Measurements from ENCODE around the gene ABCA6.
"Not testable (repeated sequence)": the region's sequence is repeated elsewhere in the genome, so short reads cannot be mapped to it uniquely, and the experiment has no call there.

ABCA6 gene

DNA sequence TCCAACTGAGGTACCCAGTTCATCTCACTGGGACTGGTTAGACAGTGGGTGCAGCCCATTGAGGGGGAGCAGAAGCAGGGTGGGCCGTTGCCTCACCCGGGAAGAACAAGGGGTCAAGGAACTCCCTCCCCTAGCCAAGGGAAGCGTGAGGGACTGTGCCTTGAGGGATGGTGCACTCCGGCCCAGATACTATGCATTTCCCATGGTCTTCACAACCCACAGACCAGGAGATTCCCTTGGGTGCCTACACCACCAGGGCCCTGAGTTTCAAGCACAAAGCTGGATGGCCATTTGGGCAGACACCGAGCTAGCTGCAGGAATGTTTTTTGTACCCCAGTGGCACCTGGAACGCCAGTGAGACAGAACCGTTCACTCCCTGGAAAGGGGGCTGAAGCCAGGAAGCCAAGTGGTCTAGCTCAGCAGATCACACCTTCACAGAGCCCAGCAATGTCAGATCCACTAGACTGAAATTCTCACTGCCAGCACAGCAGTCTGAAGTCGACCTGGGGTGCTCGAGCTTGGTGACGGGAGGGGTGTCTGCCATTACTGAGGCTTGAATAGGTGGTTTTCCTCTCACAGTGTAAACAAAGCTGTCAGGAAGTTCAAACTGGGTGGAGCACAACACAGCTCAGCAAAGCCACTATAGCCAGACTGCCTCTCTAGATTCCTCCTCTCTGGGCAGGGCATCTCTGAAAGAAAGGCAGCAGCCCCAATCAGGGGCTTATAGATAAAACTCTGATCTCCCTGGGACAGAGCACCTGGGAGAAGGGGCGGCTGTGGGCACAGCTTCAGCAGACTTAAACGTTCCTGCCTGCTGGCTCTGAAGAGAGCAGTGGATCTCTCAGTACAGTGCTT lies 71.1 kb downstream of the ABCA6 start:
- not testable (repeated sequence) for DNase-seq

DNA sequence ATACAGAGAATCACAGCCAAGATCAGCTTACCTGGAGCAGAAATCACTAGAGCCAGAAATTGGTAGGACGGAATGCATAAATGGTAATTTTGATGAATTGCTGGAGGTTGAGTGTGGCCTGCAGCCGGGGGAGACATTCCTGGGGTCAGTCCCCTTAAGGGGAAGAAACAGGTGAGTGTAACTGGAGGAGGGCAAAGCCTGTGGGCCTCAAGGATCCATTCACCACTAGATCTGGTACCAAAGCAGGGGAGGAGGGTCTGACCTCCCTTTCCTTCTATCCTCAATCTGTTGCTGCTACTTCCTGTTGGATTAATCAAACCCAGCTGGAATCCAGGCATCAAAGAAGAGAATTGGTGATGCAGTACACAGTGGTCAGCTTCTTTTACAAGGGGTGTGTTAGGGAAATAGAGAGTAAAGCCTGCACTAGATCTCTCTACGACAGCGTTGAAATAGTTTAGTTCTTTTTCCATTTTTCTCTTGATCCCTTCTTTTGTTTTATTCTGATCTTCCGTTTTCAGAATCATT lies 72.4 kb downstream of the ABCA6 start:
- no peak for DNase-seq

GRCh38 chr17:69067274-69068047 lies 74.2 kb downstream of the ABCA6 start:
- DNase-seq = no peak

GRCh38 chr17:69066482-69066881 lies 75.2 kb downstream of the ABCA6 start:
- no peak for DNase-seq

DNA sequence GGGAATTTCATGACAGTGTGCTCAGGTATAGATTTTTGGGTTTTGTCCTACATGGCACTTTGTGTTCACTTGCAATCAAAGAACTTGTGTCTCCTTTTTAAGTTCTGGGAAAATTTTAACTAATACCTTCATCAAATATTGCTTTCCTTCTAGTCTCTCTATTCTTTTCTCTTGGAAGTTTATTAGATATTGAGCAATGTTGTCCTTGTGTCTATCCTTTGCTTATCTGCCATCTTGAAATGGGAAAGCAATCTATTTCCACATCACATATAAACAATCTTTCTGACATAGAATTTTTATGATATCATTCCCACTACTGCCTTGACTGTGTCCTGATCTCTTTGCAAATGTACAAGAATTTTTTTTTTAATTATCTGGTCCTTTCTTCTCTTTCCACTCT lies 76.6 kb downstream of the ABCA6 start:
- DNase-seq = no peak

DNA sequence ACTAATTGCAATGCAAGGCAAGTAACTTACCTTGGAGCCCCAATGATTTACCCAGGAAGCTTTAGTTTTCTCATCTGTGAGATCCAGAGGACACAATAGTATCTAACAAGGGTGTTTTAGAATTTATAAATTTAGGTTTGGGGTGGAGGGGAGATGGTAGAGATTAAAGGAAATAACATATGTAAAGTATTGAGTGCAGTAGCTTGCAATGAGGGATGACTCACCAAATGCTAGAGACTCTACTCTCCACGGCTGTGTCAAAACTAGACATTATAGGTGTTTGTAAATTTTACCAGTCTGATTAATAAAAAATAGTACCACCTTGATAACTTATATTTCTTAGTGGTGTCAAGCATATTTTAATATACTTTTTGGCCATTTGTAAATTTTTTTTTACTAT lies 77.2 kb downstream of the ABCA6 start:
- DNase-seq = no peak

DNA sequence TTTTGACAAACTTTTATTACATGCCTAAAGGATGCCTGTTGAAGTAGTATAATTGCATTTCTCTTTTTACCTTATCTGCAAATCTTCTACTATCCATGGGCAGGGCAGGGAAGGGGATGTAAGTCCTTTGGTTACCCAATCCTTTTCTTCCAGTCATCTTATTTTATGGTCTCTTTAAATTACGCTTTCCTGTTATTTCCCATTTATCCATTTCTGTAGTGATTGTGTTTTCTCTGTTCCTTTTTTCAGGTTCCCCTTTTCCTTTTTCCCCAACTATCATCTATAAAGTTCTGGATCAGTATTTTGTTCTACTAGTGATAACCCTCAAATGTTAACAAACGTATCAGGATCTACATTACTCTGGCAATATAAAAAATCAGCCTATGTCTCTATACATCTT lies 77.7 kb downstream of the ABCA6 start:
- no peak for DNase-seq

- no peak for DNase-seq
Measured at GRCh38 chr17:69062860-69063581, 78.7 kb downstream of the ABCA6 start.

DNA sequence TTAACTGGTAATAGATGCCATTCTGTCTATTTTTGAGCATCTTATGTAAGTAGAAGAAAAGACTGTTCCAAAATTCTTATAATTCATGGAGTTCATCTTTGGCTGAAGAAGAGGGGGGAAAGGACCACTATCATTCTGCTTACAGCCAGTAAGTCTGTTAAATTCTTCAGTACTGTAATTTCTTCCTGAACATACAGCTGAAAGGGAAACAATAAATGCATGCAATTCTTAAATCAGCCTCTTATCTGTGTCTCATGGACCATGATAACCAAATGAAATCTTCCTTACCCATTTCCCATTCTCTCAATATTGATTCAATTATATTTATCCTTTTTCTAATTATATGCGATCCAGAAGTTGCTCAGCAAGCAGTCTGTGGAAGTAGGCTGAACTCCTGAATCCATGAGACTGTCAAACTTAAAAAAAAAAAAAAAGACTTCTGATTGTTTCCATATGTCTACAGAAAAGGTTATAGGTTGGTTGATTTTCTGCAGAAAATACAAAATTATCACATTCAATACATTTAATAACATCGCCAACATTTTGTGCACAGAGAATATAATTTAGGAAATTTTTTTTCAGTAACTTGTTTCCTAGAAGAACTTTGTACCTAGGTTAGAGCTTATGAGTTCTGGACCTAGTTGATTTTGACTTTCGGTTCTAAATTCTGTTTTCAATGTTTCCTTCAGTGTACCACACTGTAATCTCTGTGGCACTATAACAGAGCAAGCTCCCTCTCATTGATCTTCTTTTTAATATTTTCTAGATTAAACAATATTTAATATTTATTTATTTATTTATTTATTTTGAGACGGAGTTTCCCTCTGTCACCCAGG lies 79.8 kb downstream of the ABCA6 start:
- no peak for DNase-seq

DNA sequence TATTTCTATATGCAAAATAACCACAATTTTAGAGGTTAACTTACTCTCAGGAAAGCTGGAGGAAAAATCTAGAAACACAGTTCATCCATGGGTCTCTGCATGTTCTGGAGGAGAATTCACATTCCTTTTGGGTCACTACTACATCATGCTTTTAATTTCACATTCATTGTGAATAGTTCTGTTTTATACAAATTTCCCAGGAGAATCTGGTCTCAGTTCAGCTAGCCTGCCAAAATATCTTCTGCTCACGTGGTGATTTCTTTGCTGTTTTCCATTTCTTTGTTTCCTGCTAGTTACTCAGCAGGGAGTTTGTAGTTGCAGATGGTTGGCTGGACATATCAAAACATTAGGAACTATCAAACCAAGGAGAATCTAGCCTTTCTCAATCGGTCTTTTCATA lies 80.9 kb downstream of the ABCA6 start, which contains the start of gene ABCA9:
Gene ABCA9, minus strand, starts transcription at position 106 of the 400 bp plus-strand sequence. CDS start 9,801 bp downstream, outside the sequence.
- no peak for DNase-seq

DNA sequence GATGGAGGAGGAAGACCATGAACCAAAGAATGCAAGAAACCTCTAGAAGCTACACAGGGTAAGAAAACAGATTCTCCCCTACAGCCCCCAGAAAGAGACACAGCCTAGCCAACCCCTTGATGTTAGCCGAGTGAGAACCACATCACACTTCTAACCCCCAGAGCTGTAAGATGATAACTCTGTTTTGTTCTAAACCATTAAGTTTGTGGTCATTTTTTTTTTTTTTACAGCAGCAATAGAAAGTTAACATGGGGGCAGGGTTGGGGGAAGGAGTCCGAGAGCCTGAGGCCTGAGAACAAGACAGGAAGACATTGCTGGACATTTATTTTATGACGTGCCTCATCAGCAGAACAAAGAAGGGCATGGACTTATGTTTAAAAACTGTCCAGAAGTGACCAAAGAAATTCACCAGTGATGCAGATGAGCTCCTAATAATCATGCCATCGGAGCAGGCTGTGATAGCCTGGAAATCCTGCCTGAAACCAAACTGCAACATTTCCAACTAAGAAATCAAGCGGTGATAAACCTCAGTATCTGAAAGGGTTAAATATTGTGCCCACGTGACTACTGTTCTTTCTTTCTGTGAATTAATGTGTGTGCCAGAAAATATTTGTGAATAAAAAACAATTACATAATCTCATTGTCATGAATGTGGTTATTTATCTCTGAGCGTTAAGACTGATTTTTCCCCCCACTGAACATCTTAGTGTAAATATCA lies 82.1 kb downstream of the ABCA6 start:
- DNase-seq = no peak

DNA sequence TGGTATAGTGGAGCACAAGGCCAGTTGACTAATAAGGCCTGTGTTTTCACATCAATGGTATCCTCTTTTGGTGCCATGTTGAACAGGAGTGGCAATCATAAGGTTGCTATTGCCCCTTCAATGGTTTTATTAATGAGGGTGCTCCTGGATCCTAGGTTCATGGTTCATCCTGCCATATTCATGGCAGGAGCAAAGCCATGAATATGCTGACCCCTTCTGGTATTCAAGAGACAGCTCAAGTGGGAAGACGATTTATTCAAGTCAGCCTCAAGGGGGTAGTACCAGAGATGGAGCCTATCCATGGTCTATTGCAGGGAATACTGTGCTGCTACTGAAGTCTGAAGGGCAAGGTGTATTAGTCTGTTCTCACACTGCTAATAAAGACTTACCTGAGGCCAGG lies 83.5 kb downstream of the ABCA6 start:
- no peak for DNase-seq

GRCh38 chr17:69057280-69057679 lies 84.4 kb downstream of the ABCA6 start:
- DNase-seq = no peak

- DNase-seq = no peak
Measured at GRCh38 chr17:69056179-69056823, 85.4 kb downstream of the ABCA6 start.

- DNase-seq = no peak
Measured at GRCh38 chr17:69055334-69055733, 86.4 kb downstream of the ABCA6 start.

DNA sequence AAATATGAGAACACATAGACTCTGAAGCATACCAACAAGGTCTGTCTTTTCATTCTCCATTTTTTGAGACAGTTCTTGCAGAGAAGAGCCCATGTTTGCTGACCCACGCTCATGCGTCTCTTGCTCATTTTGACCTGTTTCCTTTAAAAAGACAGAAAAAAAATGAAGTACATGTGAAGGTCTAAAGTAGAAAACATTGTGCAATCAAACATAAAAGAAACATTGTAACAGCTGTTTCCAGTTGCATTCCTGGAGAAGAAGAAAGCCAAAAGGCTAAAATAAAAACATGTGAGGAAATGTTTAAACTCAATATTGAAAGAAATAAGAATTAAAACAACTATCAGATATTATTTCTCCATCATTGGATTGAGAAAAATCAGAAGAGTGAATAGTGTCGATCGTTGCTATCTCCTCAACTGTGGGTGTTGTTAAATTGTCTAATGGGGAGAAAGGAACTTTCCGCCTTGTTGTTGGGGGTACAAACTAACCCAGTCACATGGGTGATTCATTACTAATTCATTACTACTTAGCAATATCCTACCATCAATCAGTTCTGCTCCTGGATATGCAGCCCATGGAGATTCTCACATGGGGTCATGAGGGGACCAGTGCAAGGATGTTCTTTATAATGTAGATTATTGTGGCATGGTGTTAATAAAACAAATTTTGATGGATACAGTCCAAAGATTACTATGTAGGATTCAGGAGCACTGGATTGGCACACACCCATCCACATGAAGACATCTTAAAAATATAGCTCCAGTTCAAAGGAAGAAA lies 90.5 kb downstream of the ABCA6 start:
- DNase-seq = no peak

DNA sequence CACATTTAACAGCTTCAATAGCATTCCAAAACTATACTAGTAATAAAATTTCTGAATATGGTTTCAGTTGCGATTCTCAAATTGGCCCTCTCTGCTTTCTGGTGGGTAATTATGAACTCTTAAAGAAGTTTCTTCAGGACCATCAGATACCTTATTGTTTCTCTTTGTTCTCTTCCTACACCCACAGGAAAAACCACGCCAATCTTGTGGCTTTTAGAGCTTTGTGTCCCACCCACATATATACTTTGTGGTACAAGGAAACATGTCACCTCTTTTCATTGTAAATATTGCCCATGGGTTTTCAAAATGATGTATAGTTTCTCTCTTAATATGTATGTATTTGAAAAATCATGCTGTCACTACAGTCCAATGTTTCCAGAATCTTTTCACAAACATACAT lies 93.1 kb downstream of the ABCA6 start:
- DNase-seq = no peak

DNA sequence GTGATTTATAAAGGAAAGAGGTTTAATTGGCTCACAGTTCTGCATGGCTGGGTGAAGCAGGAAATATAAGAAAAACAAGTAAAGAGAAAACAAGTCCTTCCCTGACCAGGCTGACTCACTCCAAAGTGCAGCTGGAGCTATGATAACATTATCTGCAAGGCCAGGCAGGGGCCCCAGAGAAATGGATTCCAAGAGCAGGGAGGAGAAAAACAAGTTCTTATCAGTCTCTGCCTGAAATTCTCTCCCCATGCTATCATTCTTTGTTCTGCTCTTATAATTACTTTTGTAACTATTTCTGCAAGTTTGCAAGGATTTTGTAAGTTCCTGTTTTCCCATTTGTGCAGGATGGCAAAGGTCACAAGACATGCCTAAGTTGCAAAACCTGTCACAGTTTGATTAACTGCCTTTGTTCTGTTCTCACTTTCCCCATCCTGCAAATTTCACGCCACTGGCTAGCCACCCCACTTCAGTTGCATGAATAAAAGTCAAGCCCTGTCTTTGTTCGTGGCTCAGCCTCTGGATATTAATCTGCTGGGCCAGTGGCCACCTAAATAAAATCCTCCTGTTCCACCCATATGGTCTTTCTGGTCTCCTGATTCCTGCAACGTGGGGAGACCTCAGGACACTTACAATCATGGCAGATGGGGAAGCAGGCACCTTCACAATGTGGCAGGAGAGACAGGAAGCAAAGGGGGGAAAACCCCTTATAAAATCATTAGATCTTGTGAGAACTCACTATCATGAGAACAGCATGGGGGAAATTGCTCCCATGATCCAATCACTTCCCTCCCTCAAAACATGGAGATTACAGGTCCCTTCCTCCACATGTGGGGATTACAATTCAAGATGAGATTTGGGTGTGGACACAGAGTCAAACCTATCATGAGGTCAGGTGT lies 94.1 kb downstream of the ABCA6 start:
- DNase-seq = no peak

All from T-helper 9 cell (primary cell).